AG10803 (cell line): ENCODE measurements around the gene FNDC1.

ENCODE experiments used
- DNase-seq: peaks from one replicate; pipeline ENCODE4 v3.0.0; 2010; ENCODE audit warnings: low read depth
- H3K4me3 ChIP-seq: 2 replicates; pipeline ENCODE4 v1.5.1; 2011; ENCODE audit warnings: mild to moderate bottlenecking, low read length, control low read depth
- CTCF ChIP-seq: conservative IDR thresholded peaks from 2 replicates; pipeline ENCODE4 v1.5.1; 2011; ENCODE audit warnings: mild to moderate bottlenecking, low read length, control low read depth, inconsistent platforms

The FNDC1 gene

GRCh38 chr6:159303784-159304183 lies 134.6 kb downstream of the FNDC1 start:
- DNase-seq: no peak
- no peak overlapping the region for H3K4me3 ChIP-seq
- no peak for TF ChIP-seq CTCF

- no peak overlapping the region for H3K4me3 ChIP-seq
- DNase-seq: no peak
- no peak for TF ChIP-seq CTCF
Observed at GRCh38 chr6:159304641-159305040, 135.4 kb downstream of the FNDC1 start.

GRCh38 chr6:159305159-159305558 lies 136.0 kb downstream of the FNDC1 start:
- no peak overlapping the region for H3K4me3 ChIP-seq
- DNase-seq: no peak
- TF ChIP-seq CTCF: no peak

GRCh38 chr6:159305804-159306537 lies 136.8 kb downstream of the FNDC1 start:
- TF ChIP-seq CTCF: no peak
- H3K4me3 ChIP-seq: no peak overlapping the region
- peak; percentile 35 for DNase-seq

GRCh38 chr6:159307246-159307790 lies 138.1 kb downstream of the FNDC1 start:
- H3K4me3 ChIP-seq: no peak overlapping the region
- DNase-seq: peak; percentile 90
- no peak for TF ChIP-seq CTCF

- peak; percentile 29 for DNase-seq
- H3K4me3 ChIP-seq: no peak overlapping the region
- TF ChIP-seq CTCF: no peak
Observed at GRCh38 chr6:159308198-159308597, 139.0 kb downstream of the FNDC1 start.

GRCh38 chr6:159309723-159310122 lies 140.5 kb downstream of the FNDC1 start:
- no peak overlapping the region for H3K4me3 ChIP-seq
- TF ChIP-seq CTCF: no peak
- no peak for DNase-seq
